GM19025 (cell line): ENCODE measurements around the gene APOBR.

Source experiments
- ATAC-seq: cut with Tn5 transposase; IDR thresholded peaks from one replicate; pipeline ENCODE4 v1.9.1; 2021; ENCODE audit warnings: mild to moderate bottlenecking, low read depth, moderate library complexity; ENCODE audit not compliant: unreplicated experiment

APOBR gene

DNA sequence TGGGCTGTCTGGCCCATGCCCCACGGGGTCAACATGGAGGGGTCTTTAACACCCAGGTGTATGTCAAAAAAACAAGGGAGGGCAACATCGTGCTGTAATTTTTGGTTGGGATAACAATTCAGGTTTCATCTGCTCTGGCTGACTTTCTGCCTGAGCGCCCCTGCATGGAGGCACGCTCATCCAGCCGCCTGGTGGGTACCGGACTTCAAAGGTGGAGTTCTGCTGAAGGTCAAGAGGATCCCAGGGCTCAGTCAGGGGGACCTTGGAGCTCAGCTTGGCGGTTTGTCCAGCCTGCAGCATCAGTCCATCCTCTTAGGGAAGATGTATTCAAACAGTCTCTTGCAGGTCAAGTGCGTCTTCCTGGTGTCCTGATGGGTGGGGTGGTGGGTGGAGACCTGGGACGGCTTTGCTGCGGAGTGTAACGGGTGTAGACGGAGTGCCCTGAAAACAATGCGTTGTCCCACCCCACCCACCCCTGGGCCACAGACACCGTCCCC lies 53.9 kb downstream of the APOBR start:
- ATAC-seq = no peak
